Measurements from ENCODE around the gene TAF13.
"Not testable (repeated sequence)": the region's sequence is repeated elsewhere in the genome, so short reads cannot be mapped to it uniquely, and the experiment has no call there.

Gene TAF13

DNA sequence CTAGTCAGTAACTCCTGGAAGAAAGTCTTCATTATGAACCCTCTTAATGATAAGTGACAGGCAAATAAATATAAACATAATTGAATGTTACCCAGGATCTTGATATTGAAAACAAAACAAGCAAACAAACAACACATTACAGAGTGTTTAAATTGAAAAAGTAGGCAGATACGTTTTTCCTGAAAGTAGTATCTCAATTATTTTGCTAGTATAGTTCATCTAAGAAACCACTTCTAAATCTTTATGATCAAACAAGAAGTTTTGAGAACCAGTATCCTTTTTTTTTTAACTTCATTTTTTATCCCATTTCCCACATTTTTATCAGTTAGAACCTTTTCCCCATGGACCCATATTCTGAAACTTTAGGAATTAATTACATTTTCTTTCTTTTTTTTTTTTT is 30.2 kb downstream of the TAF13 start:
- DNase-seq, result no peak

DNA sequence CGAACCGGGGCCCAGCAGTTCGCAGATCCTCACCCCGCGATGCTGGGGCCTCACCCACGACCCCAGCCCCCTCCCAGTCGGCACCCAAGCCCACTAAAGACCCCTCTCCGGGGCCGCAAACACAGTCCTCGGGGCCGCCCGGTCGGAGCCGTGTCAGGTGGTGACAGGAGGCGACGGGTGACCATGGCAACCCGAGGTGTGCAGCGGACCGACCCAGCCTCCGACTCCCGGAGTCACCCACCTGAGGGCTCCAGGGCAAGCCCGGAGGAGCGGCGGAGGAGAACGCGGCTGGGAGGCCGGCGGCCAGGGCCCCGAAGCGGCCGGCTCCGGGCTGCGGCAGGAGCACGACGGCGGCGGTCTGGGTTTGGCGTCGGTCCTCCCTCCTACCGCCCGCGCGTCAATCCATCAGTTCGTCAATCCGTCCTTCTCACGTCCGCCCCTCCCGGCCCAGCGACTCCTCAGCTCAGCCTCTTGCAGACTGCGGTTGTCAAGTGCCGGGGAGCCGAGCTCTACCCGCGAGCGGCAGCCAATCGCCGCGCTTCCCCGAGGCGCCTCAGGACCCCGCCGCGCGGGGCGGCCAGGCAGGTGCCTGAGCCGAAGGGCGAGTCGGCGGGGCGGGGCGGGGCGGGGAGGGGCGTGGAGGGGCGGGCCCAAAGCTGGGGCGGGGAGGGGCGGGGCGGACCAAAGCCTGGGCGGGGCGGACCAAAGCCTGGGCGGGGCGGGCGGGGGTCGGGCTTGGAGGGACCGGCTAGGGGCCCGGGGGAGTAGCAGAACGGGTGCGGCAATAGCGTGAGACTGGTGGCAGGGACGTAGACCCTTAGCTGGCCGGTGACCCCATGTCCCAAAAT is 34.0 kb downstream of the TAF13 start, which contains the start of gene WDR47:
TSS of gene WDR47 (minus strand) at position 482 of the 848 bp plus-strand sequence. CDS start 18,590 bp downstream, outside the sequence.
- DNase-seq, result peak; percentile 98

DNA sequence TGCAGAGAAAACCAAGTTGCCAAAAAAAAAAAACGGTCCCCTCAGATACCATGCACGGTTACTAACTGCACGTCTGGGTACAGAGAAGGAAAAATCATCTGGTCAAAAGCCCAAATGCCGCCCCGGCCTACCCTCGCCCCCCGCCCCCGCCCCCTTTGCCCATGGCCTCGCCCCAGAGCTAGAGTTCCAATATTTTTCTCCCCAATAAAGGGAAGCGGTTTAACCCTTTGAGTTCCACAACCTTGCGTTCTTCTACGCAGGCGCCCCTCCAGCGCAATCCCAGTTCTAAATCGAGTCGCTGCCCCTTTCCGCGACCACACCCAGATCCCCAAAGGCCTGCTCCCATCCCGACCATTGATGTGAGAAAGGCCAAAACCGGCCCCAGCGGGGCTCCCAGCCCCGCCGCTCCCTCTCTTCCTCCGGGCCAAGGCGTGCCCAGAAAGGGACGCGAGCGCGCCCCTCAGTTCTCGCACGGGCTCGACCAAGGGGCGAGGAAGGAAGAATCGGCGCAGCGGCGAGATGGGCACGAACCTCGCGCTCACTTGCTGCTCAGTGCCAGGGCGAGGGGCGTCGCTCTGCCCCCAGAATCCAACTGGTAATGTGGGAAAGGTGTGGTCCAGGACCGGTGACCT is 34.7 kb downstream of the TAF13 start:
- DNase-seq, result peak; percentile 61

DNA sequence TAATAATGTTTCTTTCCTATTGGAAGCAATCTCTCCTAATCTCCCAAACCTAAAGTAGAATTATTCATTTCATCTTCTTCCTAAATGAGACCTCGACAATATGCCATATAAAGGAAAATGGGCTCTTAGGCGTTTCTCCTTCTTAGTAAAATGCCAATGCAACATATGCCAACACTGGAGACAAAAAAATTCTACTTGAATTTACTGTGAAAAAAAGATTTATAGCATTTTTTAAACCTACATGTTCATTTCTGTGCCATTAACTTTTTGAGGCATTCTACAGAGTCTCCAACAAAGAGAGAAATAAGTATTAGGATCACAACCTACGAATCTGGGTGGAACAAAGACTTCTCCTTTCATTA is 35.2 kb downstream of the TAF13 start:
- DNase-seq, result peak; percentile 21

DNA sequence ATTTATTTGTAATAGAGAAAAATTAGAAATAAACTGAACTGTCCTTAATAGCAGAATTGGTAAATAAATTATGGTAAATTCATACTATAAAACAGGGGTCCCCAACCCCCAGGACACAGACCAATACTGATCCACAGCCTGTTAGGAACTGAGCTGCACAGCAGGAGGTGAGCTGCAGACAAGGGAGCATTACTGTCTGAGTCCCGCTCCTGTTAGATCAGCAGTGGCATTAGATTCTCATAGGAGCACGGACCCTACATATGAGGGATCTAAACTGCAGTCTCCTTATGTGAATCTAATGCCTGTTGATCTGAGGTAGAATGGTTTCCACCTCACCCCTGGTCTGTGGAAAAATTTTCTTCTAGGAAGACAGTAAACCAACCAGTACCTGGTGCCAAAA is 41.4 kb downstream of the TAF13 start:
- DNase-seq, result no peak

DNA sequence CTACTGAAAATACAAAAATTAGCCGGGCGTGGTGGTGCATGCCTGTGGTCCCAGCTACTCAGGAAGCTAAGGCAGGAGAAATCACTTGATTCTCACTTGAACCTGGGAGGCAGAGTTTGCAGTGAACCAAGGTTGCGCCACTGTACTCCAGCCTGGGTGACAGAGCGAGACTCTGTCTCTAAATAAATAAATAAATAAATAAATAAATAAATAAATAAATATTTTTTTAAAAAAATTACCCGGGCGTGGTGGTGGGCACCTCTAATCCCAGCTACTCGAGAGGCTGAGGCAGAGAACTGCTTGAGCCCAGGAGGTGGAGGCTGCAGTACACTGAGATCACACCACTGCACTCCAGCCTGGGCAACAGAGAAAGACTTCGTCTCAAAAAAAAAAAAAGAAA is 46.3 kb downstream of the TAF13 start:
- not testable (repeated sequence) for DNase-seq

DNA sequence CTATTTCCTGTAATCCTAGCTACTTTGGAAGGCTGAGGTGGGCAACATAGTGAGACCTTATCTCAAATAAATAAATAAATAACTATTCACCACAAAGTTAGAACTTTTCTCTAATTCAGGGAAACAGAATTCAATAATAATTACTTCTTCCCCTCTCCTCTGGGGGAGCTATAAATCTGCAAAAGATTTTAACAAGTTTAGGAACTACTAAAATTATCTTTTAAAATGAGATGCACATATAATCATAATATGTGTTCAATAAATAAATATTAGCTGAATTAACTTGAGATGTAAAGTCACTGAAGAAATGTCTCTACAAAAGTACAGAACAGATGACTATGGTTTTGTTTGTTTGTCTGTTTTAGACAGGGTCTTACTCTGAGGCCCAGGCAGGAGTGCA is 48.0 kb downstream of the TAF13 start:
- DNase-seq, result peak; percentile 43

DNA sequence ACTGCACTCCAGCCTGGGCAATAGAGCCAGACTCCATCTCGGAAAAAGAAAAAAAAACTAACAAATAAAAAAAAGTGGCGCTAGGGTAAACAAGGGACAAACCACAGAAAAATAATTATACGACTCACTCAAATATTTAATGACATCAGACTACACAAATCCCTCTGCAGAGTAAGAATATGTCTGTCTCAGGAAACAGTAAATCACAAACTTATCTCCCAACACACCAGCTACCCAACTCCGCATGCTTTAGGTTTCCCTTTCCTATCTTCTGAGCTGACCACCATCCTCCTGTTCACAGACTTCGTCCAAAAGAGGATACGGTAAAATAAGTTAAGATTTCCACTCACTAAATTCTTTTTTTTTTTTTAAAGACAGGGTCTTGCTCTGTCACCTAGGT is 50.1 kb downstream of the TAF13 start:
- DNase-seq, result no peak

DNA sequence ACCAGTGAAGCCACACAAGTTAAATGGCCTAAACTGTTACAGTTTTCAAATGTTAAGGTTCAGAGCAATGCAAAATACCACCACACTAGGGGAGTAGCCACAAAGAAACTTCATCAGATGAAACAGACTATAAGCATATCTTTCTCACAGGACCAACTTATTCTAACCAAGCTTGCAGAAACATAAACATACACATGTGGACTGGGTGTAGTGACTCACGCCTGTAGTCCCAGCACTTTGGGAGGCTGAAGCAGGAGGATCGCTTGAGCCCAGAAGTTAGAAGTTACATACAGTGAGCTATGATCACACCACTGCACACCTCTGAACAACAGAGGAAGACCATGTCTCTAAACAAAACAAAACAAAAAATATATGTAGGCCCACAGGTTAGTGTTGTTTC is 51.2 kb downstream of the TAF13 start:
- no peak for DNase-seq

DNA sequence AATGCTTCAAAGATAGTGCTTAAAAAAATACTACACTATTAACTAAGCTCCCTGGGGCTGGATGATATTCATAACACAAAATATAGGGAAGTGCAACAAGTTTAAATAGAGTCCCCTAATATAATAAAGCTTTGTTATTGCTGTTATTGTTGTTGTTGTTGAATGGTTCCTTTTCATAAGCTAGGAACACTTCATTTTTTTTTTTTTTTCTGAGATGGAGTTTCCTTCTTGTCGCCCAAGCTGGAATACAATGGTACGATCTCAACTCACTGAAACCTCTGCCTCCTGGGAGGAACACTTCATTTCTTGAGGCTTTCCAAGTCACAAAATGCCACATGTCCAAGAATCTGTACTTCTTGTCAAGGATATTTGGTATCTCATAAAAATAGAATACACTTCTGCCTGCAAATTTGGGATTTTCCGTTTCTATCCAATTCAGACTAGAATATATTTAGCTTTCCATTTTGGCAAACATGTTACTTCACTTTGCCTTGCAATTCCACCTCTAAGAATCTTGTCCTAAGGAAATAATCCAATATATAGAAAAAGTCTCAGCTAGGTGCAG is 55.0 kb downstream of the TAF13 start:
- no peak for DNase-seq

DNA sequence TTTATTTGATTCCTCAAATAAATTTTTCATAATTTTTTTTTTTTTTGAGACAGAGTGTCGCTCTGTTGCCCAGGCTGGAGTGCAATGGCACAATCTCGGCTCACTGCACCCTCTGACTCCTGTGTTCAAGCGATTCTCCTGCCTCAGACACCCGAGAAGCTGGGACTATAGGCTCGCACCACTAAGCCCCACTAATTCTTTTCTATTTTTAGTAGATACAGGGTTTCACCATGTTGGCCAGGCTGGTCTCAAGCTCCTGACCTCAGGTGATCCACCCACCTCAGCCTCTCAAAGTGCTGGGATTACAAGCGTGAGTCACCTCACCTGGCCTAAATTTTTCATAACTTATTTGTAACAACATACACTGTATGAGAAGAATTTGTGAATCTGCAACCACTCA is 58.1 kb downstream of the TAF13 start:
- not testable (repeated sequence) for DNase-seq

DNA sequence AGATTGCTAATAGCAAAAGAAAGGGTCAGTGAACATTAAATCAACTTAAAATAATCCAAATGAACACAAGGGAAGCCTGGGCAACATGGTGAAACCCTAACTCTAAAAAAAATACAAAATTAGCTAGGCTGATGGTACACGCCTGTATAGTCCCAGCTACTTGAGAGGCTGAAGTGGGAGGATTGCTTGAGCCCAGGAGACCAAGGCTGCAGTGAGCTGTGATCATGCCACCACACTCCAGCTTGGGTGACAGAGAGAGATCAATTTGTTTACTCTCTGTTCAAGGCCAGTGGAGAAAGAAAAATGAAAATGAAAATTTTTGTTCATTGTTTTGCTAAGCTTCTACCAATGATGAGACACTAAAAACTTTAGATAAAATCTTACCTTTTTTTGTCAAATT is 58.7 kb downstream of the TAF13 start:
- no peak for DNase-seq
